ENCODE data around the gene HOXA9.

Gene HOXA9

GRCh38 chr7:27154369-27154768, 11.0 kb downstream of the HOXA9 start:
- no peaks in the 10 kb centered on the region for H3K36me3 ChIP-seq (ENCODE audit: insufficient read depth, low read length)
- peaks cover 3% of the 10 kb centered on the region; the same call in 1 of the 2 replicates for H3K9me3 ChIP-seq (ENCODE audit: control insufficient read depth, insufficient read depth, low read length)
- H3K4me1 ChIP-seq (ENCODE audit: insufficient read depth, low read length) = no peaks in the 10 kb centered on the region
- no peak overlapping the region for H3K9ac ChIP-seq (ENCODE audit: low read depth, low read length)

GRCh38 chr7:27153526-27153925, 11.8 kb downstream of the HOXA9 start:
- H3K36me3 ChIP-seq (ENCODE audit: insufficient read depth, low read length) = no peaks in the 10 kb centered on the region
- H3K9ac ChIP-seq (ENCODE audit: low read depth, low read length) = no peak overlapping the region
- peaks cover 3% of the 10 kb centered on the region; the same call in 1 of the 2 replicates for H3K9me3 ChIP-seq (ENCODE audit: control insufficient read depth, insufficient read depth, low read length)
- H3K4me1 ChIP-seq (ENCODE audit: insufficient read depth, low read length) = no peaks in the 10 kb centered on the region

GRCh38 chr7:27152816-27153442, 12.4 kb downstream of the HOXA9 start:
- Histone ChIP-seq H3K36me3 (ENCODE audit: insufficient read depth, low read length) (no peaks in the 10 kb centered on the region), H3K9ac (ENCODE audit: low read depth, low read length) (no peak overlapping the region), H3K4me1 (ENCODE audit: insufficient read depth, low read length) (no peaks in the 10 kb centered on the region), H3K9me3 (ENCODE audit: control insufficient read depth, insufficient read depth, low read length) (peaks cover 3% of the 10 kb centered on the region; the same call in 1 of the 2 replicates)

GRCh38 chr7:27151931-27152815, 13.2 kb downstream of the HOXA9 start, which contains the start of gene HOXA3:
TSS of gene HOXA3 (minus strand) at chr7:27152583. CDS start at chr7:27110640, 41,943 bp downstream.
- no peak within 1 kb of the TSS for H3K9ac ChIP-seq (ENCODE audit: low read depth, low read length)
- H3K4me1 ChIP-seq (ENCODE audit: insufficient read depth, low read length) = no peaks in the 10 kb centered on the region
- no peaks in the 10 kb centered on the region for H3K36me3 ChIP-seq (ENCODE audit: insufficient read depth, low read length)
- H3K9me3 ChIP-seq (ENCODE audit: control insufficient read depth, insufficient read depth, low read length) = peaks cover 3% of the 10 kb centered on the region; the same call in 1 of the 2 replicates

- Histone ChIP-seq H3K36me3 (ENCODE audit: insufficient read depth, low read length) (no peaks in the 10 kb centered on the region), H3K4me1 (ENCODE audit: insufficient read depth, low read length) (no peaks in the 10 kb centered on the region), H3K9ac (ENCODE audit: low read depth, low read length) (no peak overlapping the region; the same call in 1 of the 2 replicates), H3K9me3 (ENCODE audit: control insufficient read depth, insufficient read depth, low read length) (peaks cover 3% of the 10 kb centered on the region; the same call in 1 of the 2 replicates)
These were observed 13.9 kb downstream of the HOXA9 start for GRCh38 chr7:27151341-27151930.

- Histone ChIP-seq H3K4me1 (ENCODE audit: insufficient read depth, low read length) (no peaks in the 10 kb centered on the region), H3K36me3 (ENCODE audit: insufficient read depth, low read length) (no peaks in the 10 kb centered on the region), H3K9me3 (ENCODE audit: control insufficient read depth, insufficient read depth, low read length) (no peaks in the 10 kb centered on the region), H3K9ac (ENCODE audit: low read depth, low read length) (peak overlapping the region; percentile 31; the same call in 1 of the 2 replicates)
These were observed 14.6 kb downstream of the HOXA9 start for GRCh38 chr7:27150568-27151340.

GRCh38 chr7:27149842-27150567, 15.3 kb downstream of the HOXA9 start:
- Histone ChIP-seq H3K4me1 (ENCODE audit: insufficient read depth, low read length) (no peaks in the 10 kb centered on the region), H3K36me3 (ENCODE audit: insufficient read depth, low read length) (no peaks in the 10 kb centered on the region), H3K9me3 (ENCODE audit: control insufficient read depth, insufficient read depth, low read length) (no peaks in the 10 kb centered on the region), H3K9ac (ENCODE audit: low read depth, low read length) (no peak overlapping the region; the same call in 1 of the 2 replicates)

- no peaks in the 10 kb centered on the region for H3K9me3 ChIP-seq (ENCODE audit: control insufficient read depth, insufficient read depth, low read length)
- H3K4me1 ChIP-seq (ENCODE audit: insufficient read depth, low read length) = no peaks in the 10 kb centered on the region
- no peaks in the 10 kb centered on the region for H3K36me3 ChIP-seq (ENCODE audit: insufficient read depth, low read length)
- H3K9ac ChIP-seq (ENCODE audit: low read depth, low read length) = no peak overlapping the region
These were observed 16.3 kb downstream of the HOXA9 start for GRCh38 chr7:27148756-27149641.

GRCh38 chr7:27148031-27148755, 17.1 kb downstream of the HOXA9 start:
- no peak overlapping the region for H3K9ac ChIP-seq (ENCODE audit: low read depth, low read length)
- no peaks in the 10 kb centered on the region for H3K9me3 ChIP-seq (ENCODE audit: control insufficient read depth, insufficient read depth, low read length)
- no peaks in the 10 kb centered on the region for H3K4me1 ChIP-seq (ENCODE audit: insufficient read depth, low read length)
- no peaks in the 10 kb centered on the region for H3K36me3 ChIP-seq (ENCODE audit: insufficient read depth, low read length)

GRCh38 chr7:27147199-27148030, 17.9 kb downstream of the HOXA9 start, which contains the start of gene HOXA6:
TSS of gene HOXA6 (minus strand) at chr7:27147774. CDS start at chr7:27147749, 25 bp downstream.
- Histone ChIP-seq H3K36me3 (ENCODE audit: insufficient read depth, low read length) (no peaks in the 10 kb centered on the region), H3K4me1 (ENCODE audit: insufficient read depth, low read length) (no peaks in the 10 kb centered on the region), H3K9ac (ENCODE audit: low read depth, low read length) (no peak within 1 kb of the TSS; the same call in 1 of the 2 replicates), H3K9me3 (ENCODE audit: control insufficient read depth, insufficient read depth, low read length) (no peaks in the 10 kb centered on the region)

- Histone ChIP-seq H3K9me3 (ENCODE audit: control insufficient read depth, insufficient read depth, low read length) (no peaks in the 10 kb centered on the region), H3K36me3 (ENCODE audit: insufficient read depth, low read length) (no peaks in the 10 kb centered on the region), H3K9ac (ENCODE audit: low read depth, low read length) (no peak overlapping the region), H3K4me1 (ENCODE audit: insufficient read depth, low read length) (0 out of 2 replicates have a peak, but pooled peaks cover 2% of the 10 kb centered on the region)
These were observed 18.7 kb downstream of the HOXA9 start for GRCh38 chr7:27146491-27147198.
